ENCODE data around the gene NOL4L.

The NOL4L gene, protein sequence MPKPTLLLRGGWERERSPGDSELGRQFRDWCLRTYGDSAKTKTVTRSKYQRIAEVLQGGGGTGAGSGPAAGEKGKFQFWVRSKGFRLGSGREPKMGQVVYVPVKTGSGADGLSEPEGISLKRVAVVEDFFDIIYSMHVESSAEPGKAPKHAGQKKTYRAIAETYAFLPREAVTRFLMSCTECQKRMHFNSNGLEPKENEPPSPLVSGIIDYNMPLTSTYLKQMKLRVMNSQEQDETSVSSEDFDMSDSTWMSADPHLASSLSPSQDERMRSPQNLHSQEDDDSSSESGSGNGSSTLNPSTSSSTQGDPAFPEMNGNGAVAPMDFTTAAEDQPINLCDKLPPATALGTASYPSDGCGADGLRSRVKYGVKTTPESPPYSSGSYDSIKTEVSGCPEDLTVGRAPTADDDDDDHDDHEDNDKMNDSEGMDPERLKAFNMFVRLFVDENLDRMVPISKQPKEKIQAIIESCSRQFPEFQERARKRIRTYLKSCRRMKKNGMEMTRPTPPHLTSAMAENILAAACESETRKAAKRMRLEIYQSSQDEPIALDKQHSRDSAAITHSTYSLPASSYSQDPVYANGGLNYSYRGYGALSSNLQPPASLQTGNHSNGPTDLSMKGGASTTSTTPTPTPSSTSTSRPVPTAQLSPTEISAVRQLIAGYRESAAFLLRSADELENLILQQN

DNA sequence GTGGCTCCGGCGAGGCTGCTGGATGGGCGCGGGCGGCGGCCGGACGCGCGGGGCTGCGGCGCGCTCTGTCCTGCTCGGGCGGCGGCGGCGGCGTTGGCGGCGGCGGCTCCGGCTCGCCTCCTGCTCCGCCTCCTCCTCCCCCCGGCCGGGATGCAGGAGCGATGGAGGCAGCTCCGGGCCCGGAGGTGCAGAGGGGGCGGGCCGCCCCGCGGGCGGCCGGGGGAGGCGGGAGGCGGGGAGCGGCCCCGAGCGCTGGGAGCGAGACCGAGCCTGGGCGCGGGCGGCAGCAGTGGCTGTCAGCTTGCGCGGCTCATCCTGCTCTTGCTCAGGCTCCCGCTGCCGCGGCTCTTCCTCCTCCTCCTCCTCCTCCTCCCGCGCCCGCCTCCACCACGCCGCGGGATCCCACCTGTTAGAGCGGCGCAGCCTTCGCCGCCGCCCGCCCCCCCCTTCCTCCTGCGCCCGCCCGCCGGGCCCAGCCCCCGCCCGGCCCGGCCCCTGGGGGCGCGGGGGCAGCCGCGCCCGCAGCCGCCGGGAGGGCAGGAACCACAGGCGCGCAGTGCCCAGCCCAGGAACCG, at the start of gene NOL4L:
Gene NOL4L, minus strand, starts transcription at position 323 of the 575 bp plus-strand sequence. CDS start 443 bp downstream, outside the sequence.
- peak; percentile 29 for DNase-seq

- no peak for DNase-seq
Measured at GRCh38 chr20:32634041-32634805, 49.1 kb upstream of the NOL4L start.

DNA sequence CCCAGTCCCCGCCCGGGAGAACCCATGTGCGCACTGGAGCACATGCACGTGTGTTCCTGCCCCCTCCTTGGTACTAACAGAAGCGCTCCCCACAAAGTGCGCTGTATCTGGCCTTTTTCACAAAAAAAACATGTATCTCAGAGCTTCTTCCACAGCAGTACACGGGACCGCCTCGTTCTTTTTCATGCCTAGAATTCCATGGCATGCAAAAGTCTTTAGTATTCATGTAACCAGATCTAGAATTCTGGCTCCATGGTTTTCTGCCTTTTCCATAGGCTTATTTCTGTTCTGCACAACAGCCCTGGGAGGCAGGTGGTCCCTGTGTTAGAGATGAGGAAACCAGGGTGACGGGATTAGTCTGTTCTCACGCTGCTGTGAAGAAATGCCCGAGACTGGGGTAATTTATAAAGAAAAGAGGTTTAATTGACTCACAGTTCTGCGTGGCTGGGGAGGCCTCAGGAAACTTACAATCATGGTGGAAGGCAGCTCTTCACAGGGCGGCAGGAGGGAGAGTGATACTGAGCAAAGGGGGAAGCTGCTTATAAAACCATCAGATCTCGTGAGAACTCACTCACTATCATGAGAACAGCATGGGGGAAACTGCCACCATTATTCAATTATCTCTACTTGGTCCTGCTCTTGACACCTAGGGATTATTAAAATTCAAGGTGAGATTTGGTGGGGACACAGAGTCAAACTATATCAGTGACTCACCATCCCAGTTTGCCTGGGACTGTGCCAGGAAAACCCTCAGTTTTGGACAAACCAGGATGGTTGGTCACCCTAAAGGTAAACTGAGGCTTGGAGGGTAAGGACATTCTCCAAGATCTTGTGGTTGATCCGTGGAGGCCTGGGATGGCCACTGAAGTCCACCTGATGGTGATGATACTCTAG, 47.6 kb upstream of the NOL4L start:
- DNase-seq: no peak

- DNase-seq: no peak
Measured at GRCh38 chr20:32631933-32632460, 46.9 kb upstream of the NOL4L start.

DNA sequence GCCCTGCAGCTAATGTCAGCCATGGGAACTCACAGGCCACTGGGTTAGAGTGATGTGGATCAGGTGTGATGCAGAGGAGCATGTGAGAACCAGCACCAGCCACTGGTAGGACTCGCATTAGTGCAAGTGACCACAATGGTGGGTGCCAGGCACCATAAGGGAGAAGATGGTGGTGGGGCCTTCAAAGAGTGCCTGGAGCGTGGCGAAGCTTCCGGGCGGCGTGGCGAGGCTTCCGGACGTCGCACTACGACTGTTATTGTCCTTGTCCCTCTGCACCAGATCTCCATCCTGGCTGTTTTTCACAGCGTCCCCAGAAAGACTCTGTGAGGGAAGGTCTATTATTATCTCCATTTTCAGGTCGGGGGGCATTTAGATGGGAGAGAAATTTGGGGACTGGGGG, 44.7 kb upstream of the NOL4L start:
- no peak for DNase-seq

GRCh38 chr20:32628960-32629530, 43.9 kb upstream of the NOL4L start:
- no peak for DNase-seq

GRCh38 chr20:32626859-32627636, 41.9 kb upstream of the NOL4L start:
- peak; percentile 97 for DNase-seq

DNA sequence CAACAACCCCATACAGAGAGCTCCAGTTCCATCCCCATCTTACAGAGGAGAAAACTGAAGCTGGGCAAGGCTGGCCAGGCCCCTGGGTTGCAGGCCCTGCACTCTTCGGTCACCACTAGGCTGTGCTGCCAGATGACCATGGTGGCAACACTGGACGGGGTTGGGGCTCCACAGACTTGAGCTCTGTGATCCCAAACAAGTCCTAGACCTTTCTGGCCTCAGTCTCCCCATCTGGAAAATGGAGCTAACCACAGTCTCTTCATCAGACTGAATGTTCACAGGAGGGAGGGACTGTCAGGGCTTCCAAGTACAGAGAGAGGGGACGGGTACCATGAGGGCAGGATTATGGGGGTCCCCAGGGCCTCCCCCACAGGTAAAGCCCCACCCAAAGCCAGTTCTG, 41.3 kb upstream of the NOL4L start:
- no peak for DNase-seq

GRCh38 chr20:32625996-32626395, 40.9 kb upstream of the NOL4L start:
- DNase-seq: no peak

DNA sequence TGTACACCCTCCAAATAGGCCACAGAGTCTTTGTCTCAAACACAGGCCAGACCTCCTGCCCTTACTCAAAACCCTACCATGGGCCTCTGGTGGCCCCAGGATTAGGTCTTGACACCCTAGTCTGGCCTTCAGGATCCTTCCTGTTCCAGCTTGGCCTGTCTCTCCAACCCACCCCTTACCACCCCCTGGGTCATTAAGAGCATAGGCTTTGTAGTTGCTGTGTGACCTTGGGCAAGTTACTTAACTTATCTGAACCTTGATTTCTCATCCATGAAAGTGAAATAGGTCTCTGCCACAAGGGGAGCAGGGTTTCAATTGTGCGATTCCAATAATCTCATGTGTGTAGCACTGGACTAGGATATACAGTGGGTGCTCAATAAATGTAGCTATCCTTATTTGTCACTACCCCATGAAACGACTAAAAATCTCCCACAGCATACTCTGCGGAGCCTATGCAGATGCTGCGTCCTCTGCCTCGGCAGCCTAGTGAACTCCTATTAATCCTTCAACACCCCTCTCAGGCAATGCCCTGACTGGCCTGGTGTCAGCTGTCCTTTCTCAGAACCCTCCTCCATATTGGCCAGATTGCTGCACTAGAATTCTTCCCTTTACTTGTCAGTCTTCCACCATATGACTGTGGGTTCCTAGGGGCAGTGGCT, 39.7 kb upstream of the NOL4L start:
- DNase-seq: no peak

DNA sequence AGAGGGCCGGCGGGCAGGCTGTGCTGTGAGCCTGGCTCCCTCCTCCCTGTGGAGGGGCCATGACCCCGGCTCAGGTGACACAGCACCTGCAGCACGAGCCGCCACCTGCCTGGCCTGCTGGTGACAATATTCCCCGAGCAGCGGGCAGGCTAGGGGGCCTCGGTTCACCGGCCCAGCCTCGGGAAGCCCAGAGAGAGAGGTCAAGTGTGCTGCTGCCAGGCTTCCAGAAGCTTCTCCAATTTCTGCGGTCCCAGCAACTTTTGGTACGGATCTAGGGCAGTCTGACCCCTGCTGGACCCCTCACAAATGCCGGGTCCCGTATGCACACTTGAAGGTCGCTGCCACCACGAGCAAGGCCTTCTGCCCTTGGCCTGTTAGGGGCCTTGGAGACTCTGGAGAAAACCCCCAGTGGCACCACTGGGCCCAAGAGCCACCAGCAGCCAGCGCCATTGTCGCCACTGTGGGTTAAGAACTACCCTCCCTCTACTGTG, 38.6 kb upstream of the NOL4L start:
- peak; percentile 41 for DNase-seq

DNA sequence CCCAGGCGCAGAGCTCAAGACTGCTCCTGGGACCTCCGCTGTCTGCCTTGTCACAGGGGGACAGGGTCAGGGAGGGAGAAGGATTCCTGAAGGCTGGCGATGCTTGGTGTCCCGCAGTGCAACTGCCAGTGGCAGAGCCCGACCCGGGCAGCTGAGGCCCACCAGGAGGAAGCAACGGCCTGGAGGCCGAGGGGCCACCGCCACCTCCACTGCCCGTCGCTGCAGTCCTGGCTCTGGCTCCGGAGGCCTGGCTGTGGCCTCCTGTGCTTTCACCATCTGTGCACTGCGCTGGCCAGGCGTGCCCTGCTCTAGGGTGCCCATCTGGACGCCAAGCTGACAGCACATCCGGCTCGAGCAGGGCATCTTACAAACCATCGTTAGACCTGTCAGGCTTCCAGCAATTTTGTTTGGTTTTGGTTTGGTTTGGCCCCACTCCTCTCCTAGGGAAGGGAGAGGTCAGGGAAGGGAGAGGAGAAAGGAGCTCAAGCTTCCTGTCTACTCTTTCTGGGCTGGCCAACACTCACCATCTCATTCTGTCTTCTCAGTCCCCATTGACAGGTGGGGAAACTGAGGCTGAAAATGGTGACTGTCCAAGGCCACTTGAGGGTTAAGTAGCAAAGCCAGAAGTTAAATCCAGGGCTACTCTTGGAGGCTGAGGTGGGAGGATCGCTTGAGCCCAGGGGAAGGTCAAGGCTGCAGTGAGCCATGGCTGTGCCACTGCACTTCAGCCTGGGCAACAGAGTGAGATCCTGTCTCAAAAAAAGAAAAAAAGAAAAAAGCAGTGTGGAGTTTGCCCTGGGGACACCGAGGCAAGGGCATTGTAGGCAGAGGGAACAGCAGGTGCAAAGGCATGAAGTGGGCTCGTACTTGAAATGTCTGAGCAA, 37.7 kb upstream of the NOL4L start:
- DNase-seq: no peak

- DNase-seq: no peak
Measured at GRCh38 chr20:32621891-32622584, 36.9 kb upstream of the NOL4L start.

DNA sequence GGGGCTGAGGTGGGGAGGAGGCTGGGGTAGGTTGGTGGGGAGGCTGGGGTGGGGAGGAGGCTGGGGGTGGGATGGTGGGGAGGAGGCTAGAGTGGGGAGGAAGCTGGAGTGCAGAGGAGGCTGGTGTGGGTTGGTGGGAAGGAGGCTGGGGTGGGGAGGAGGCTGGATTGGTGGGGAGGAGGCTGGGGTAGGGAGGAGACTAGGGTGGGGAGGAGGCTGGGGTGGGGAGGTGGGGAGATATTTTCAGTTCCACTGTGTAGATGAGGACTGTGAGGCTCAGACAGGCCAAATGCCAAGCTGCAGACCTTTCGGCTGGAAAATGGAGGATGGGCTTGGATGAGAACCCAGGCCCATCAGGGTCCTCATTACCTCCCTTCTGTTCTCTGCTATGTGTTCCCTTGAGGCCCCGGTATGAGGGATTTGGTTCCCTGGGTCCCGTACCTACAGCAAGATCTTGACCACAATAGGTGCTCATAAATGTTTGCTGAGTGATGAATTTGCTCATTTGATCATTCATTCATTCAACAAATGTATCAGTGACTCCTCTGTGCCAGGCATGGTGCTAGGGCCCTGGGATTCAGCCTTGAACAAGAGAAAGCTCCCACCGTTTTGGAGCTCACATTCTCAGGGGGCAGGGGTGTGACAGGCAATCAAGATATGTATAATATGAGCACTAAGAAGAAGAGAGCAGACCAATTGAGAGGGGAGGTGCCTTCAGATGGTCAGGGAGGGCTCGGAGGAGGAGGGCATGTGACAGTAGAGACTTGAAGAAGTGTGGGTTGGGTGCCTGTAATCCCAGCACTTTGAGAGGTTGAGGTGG, 36.1 kb upstream of the NOL4L start:
- no peak for DNase-seq

DNA sequence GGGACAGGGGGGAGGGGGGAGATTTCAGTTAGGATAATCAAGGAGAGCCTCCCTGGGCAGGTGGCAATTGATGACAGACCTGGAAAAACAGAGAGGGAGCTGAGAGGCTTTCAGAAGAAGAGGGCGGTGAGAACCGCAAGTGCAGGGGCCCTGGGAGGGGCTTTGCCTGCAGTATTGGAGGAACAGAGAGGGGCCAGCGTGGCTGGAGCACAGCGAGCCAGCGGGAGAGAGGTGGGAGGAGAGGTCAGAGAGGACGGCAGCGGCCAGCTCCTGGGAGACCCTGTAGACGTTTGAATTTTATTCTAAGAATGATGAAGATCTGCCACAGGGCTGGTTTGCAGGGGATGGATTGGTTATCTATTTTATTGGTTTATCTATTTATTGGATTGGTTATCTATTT, 34.5 kb upstream of the NOL4L start:
- no peak for DNase-seq

DNA sequence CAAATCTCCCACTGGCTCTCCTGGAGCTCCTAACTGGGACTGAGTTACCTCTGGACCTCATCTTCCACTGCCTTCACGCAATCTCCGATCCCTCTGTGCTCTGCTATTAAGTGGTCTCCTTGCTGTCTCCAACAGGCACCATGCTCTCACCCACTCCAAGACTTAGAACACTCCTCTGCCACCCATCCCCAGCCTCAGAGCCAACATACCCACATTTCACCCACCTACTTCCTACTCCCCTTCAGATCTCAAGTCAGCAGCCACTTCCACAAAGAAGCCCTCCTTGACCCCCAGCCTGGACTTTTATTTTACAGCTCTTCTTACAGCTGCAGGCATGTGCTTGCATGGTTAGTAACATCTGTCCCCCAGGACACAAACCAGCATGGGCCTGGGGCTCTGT, 29.6 kb upstream of the NOL4L start:
- no peak for DNase-seq

- no peak for DNase-seq
Measured at GRCh38 chr20:32614303-32614702, 29.2 kb upstream of the NOL4L start.
